HG02852 (cell line): ENCODE data around the gene EFCAB6.

Source experiments
- ATAC-seq: cut with Tn5 transposase; IDR thresholded peaks from one replicate; pipeline ENCODE4 v1.9.1; 2021; ENCODE audit warnings: mild to moderate bottlenecking, moderate library complexity; ENCODE audit not compliant: unreplicated experiment

Gene EFCAB6

GRCh38 chr22:43510281-43511070 lies 301.6 kb downstream of the EFCAB6 start:
- no peak for ATAC-seq

GRCh38 chr22:43509337-43509736 lies 302.8 kb downstream of the EFCAB6 start:
- no peak for ATAC-seq

GRCh38 chr22:43508489-43508888 lies 303.6 kb downstream of the EFCAB6 start:
- no peak for ATAC-seq

- no peak for ATAC-seq
Measured at GRCh38 chr22:43507235-43507634, 304.9 kb downstream of the EFCAB6 start.

- ATAC-seq, result no peak
Measured at GRCh38 chr22:43506487-43506886, 305.6 kb downstream of the EFCAB6 start.

- ATAC-seq, result no peak
Measured at GRCh38 chr22:43505896-43506295, 306.2 kb downstream of the EFCAB6 start.

GRCh38 chr22:43505423-43505822 lies 306.7 kb downstream of the EFCAB6 start:
- no peak for ATAC-seq

- no peak for ATAC-seq
Measured at GRCh38 chr22:43504666-43505261, 307.3 kb downstream of the EFCAB6 start.

GRCh38 chr22:43504068-43504467 lies 308.0 kb downstream of the EFCAB6 start:
- ATAC-seq, result no peak

- ATAC-seq, result no peak
Measured at GRCh38 chr22:43502306-43502874, 309.7 kb downstream of the EFCAB6 start.

- no peak for ATAC-seq
Measured at GRCh38 chr22:43501878-43502277, 310.2 kb downstream of the EFCAB6 start.

- no peak for ATAC-seq
Measured at GRCh38 chr22:43500792-43501785, 311.0 kb downstream of the EFCAB6 start.

- ATAC-seq, result no peak
Measured at GRCh38 chr22:43498856-43499253, 313.2 kb downstream of the EFCAB6 start.

- no peak for ATAC-seq
Measured at GRCh38 chr22:43497956-43498855, 313.9 kb downstream of the EFCAB6 start.

- ATAC-seq, result no peak
Measured at GRCh38 chr22:43493297-43493696, 318.8 kb downstream of the EFCAB6 start.

- ATAC-seq, result no peak
Measured at GRCh38 chr22:43491737-43492136, 320.4 kb downstream of the EFCAB6 start.

- no peak for ATAC-seq
Measured at GRCh38 chr22:43491177-43491576, 320.9 kb downstream of the EFCAB6 start.

- ATAC-seq, result no peak
Measured at GRCh38 chr22:43490311-43490710, 321.8 kb downstream of the EFCAB6 start.

GRCh38 chr22:43488937-43489336 lies 323.2 kb downstream of the EFCAB6 start:
- ATAC-seq, result no peak
